Measurements from ENCODE around the gene LAMA2. TPM values are rescaled to one million over a fixed set of nuclear protein-coding genes. Genes with fewer than 3 reads are reported as not detected.

LAMA2 gene, protein sequence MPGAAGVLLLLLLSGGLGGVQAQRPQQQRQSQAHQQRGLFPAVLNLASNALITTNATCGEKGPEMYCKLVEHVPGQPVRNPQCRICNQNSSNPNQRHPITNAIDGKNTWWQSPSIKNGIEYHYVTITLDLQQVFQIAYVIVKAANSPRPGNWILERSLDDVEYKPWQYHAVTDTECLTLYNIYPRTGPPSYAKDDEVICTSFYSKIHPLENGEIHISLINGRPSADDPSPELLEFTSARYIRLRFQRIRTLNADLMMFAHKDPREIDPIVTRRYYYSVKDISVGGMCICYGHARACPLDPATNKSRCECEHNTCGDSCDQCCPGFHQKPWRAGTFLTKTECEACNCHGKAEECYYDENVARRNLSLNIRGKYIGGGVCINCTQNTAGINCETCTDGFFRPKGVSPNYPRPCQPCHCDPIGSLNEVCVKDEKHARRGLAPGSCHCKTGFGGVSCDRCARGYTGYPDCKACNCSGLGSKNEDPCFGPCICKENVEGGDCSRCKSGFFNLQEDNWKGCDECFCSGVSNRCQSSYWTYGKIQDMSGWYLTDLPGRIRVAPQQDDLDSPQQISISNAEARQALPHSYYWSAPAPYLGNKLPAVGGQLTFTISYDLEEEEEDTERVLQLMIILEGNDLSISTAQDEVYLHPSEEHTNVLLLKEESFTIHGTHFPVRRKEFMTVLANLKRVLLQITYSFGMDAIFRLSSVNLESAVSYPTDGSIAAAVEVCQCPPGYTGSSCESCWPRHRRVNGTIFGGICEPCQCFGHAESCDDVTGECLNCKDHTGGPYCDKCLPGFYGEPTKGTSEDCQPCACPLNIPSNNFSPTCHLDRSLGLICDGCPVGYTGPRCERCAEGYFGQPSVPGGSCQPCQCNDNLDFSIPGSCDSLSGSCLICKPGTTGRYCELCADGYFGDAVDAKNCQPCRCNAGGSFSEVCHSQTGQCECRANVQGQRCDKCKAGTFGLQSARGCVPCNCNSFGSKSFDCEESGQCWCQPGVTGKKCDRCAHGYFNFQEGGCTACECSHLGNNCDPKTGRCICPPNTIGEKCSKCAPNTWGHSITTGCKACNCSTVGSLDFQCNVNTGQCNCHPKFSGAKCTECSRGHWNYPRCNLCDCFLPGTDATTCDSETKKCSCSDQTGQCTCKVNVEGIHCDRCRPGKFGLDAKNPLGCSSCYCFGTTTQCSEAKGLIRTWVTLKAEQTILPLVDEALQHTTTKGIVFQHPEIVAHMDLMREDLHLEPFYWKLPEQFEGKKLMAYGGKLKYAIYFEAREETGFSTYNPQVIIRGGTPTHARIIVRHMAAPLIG (N-terminal part only)
- total RNA-seq (55.6 and 57.5 TPM in 2 replicates), polyA plus RNA-seq (11.1 and 12.3 TPM in 2 replicates)

DNA sequence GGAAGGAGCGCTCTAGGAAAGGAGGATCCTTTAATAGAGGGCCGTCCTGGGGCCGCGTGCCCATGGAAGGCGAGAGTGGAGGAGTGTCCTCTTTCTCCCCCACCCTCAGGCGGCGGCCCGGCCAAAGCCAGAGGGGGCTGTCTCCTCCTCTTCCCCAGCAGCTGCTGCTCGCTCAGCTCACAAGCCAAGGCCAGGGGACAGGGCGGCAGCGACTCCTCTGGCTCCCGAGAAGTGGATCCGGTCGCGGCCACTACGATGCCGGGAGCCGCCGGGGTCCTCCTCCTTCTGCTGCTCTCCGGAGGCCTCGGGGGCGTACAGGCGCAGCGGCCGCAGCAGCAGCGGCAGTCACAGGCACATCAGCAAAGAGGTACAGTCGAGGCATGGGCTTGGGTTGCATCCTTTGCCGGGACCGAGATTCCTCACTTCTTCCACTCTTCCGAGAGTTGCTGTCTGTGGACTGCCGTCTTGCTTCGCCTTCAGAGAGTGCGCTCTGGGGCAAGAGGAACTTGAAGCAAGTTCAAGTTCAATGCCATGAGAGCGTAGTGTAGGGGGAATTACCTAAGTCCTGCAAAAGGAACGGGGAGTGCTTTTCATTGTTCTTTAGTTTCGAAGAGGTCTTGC is at the start of gene LAMA2:
Gene LAMA2 (plus strand): TSS at position 148 of the 621 bp plus-strand sequence. CDS start 108 bp downstream, at position 256.
- H3K27me3 ChIP-seq = no peaks in the 10 kb centered on the region
- H3K9me2 ChIP-seq (replicated peaks; ENCODE audit: insufficient read depth) = no peaks in the 10 kb centered on the region
- peak within 1 kb of the TSS; percentile 84 for H3K4me2 ChIP-seq
- TF ChIP-seq EZH2phosphoT487 (IDR thresholded peaks at IDR 0.05; ENCODE audit: low read depth, severe bottlenecking, unreplicated experiment) = no peak
- TF ChIP-seq, protein P1, sequence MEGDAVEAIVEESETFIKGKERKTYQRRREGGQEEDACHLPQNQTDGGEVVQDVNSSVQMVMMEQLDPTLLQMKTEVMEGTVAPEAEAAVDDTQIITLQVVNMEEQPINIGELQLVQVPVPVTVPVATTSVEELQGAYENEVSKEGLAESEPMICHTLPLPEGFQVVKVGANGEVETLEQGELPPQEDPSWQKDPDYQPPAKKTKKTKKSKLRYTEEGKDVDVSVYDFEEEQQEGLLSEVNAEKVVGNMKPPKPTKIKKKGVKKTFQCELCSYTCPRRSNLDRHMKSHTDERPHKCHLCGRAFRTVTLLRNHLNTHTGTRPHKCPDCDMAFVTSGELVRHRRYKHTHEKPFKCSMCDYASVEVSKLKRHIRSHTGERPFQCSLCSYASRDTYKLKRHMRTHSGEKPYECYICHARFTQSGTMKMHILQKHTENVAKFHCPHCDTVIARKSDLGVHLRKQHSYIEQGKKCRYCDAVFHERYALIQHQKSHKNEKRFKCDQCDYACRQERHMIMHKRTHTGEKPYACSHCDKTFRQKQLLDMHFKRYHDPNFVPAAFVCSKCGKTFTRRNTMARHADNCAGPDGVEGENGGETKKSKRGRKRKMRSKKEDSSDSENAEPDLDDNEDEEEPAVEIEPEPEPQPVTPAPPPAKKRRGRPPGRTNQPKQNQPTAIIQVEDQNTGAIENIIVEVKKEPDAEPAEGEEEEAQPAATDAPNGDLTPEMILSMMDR (IDR thresholded peaks at IDR 0.05; ENCODE audit: poor library complexity) = peak; percentile 10
- H2AFZ ChIP-seq = peak within 1 kb of the TSS; percentile 82
- WGBS (ENCODE audit: low lambda C conversion rate, missing lambda C conversion rate) = 4% methylated on average over 35 of the region's 36 CpGs
- H3K4me1 ChIP-seq (ENCODE audit: insufficient read depth) = peaks cover 10% of the 10 kb centered on the region
- H3K4me3 ChIP-seq = peak within 1 kb of the TSS; percentile 35
- H3K79me2 ChIP-seq = peaks cover 14% of the 10 kb centered on the region
- H3K27ac ChIP-seq = peak within 1 kb of the TSS; percentile 74
- H3K36me3 ChIP-seq (replicated peaks; ENCODE audit: insufficient read depth, low read depth) = no peaks in the 10 kb centered on the region
- no peaks in the 10 kb centered on the region for H3K9me3 ChIP-seq (ENCODE audit: low read depth)
- H4K20me1 ChIP-seq (ENCODE audit: insufficient read depth, poor library complexity, severe bottlenecking) = no peaks in the 10 kb centered on the region
- peak; percentile 84 for DNase-seq (ENCODE audit: low spot score)

DNA sequence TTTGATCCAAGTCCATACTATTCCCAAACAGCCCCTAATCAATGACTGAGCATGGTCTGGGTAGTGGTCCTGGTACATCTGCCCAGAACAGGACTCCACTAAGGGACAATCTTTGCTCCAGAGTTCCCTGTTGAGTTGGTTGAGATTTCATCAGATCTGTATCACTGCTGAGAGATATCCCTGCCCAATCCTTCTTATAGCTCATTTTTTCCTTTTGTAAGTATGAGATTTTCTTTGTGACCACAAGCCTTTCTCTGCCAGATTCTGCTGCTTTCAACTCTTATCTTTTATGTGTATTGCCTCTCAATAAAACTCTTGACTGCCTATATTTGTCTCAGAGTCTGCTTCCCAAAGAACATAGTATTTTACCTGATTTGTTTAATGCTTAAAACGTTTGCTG is 46.2 kb upstream of the LAMA2 start:
- H3K4me1 ChIP-seq (ENCODE audit: insufficient read depth) = no peaks in the 10 kb centered on the region
- no peaks in the 10 kb centered on the region for H3K9me3 ChIP-seq (ENCODE audit: low read depth)
- H3K27ac ChIP-seq = no peak overlapping the region
- TF ChIP-seq EZH2phosphoT487 (IDR thresholded peaks at IDR 0.05; ENCODE audit: low read depth, severe bottlenecking, unreplicated experiment) (no peak), EZH2 (IDR thresholded peaks at IDR 0.05; ENCODE audit: borderline replicate concordance) (no peak)
- TF ChIP-seq, protein P1 (IDR thresholded peaks at IDR 0.05; ENCODE audit: poor library complexity) = no peak
- no peak overlapping the region for H3K4me3 ChIP-seq
- no peak overlapping the region for H3K4me2 ChIP-seq
- H2AFZ ChIP-seq = no peak overlapping the region
- H4K20me1 ChIP-seq (ENCODE audit: insufficient read depth, poor library complexity, severe bottlenecking) = no peaks in the 10 kb centered on the region
- 37% methylated on average over 1 of the region's 1 CpG for WGBS (ENCODE audit: low lambda C conversion rate, missing lambda C conversion rate)
- DNase-seq (ENCODE audit: low spot score) = no peak
- no peaks in the 10 kb centered on the region for H3K27me3 ChIP-seq
- no peaks in the 10 kb centered on the region for H3K79me2 ChIP-seq
- no peaks in the 10 kb centered on the region for H3K36me3 ChIP-seq (replicated peaks; ENCODE audit: insufficient read depth, low read depth)
- H3K9me2 ChIP-seq (replicated peaks; ENCODE audit: insufficient read depth) = no peaks in the 10 kb centered on the region

DNA sequence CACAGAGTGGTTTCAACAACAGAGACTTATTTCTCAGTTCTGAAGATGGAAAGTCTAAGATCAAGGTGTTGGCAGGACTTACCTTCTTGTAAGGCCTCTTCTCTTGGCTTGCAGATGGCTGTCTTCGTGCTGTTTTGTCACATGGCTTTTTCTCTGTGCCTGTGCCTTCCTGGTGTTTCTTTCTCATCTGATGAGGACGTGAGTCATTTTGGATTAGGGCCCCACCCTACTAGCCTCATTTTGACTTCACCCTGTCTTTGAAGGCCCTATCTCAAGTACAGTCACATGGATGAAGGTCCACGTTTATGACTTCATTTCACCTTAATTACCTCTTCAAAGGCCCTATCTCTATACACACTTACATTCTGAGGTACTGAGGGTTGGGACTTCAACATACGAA is 41.4 kb upstream of the LAMA2 start:
- Histone ChIP-seq H3K9me3 (ENCODE audit: low read depth) (no peaks in the 10 kb centered on the region), H3K36me3 (replicated peaks; ENCODE audit: insufficient read depth, low read depth) (no peaks in the 10 kb centered on the region), H3K4me2 (no peak overlapping the region), H3K27me3 (no peaks in the 10 kb centered on the region), H3K4me3 (no peak overlapping the region), H4K20me1 (ENCODE audit: insufficient read depth, poor library complexity, severe bottlenecking) (no peaks in the 10 kb centered on the region), H2AFZ (no peak overlapping the region), H3K9me2 (replicated peaks; ENCODE audit: insufficient read depth) (no peaks in the 10 kb centered on the region), H3K79me2 (no peaks in the 10 kb centered on the region), H3K4me1 (ENCODE audit: insufficient read depth) (no peaks in the 10 kb centered on the region), H3K27ac (no peak overlapping the region)
- no peak for TF ChIP-seq EZH2phosphoT487 (IDR thresholded peaks at IDR 0.05; ENCODE audit: low read depth, severe bottlenecking, unreplicated experiment)
- TF ChIP-seq, protein P1 (IDR thresholded peaks at IDR 0.05; ENCODE audit: poor library complexity) = no peak
- no peak for TF ChIP-seq EZH2 (IDR thresholded peaks at IDR 0.05; ENCODE audit: borderline replicate concordance)
- WGBS (ENCODE audit: low lambda C conversion rate, missing lambda C conversion rate) = 89% methylated on average over 4 of the region's 4 CpGs
- no peak for DNase-seq (ENCODE audit: low spot score)
